ENCODE measurements around the gene NUTM2G. TPM values are rescaled to one million over a fixed set of nuclear protein-coding genes. Genes with fewer than 3 reads are reported as not detected.
"Not testable (repeated sequence)": the region's sequence is repeated elsewhere in the genome, so short reads cannot be mapped to it uniquely, and the experiment has no call there.

Gene NUTM2G, protein sequence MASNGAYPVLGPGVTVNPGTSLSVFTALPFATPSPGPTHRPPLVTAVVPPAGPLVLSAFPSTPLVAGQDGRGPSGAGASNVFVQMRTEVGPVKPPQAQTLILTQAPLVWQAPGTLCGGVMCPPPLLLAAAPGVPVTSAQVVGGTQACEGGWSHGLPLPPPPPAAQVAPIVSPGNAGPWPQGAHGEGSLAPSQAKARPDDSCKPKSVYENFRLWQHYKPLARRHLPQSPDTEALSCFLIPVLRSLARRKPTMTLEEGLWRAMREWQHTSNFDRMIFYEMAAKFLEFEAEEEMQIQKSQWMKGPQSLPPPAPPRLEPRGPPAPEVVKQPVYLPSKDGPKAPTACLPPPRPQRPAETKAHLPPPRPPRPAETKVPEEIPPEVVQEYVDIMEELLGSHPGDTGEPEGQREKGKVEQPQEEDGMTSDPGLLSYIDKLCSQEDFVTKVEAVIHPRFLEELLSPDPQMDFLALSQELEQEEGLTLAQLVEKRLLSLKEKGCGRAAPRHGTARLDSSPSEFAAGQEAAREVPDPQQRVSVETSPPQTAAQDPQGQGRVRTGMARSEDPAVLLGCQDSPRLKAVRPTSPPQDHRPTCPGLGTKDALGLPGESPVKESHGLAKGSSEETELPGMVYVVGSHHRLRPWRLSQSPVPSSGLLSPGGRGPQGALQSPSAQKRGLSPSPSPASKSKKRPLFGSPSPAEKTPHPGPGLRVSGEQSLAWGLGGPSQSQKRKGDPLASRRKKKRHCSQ
- total RNA-seq (not detected), polyA plus RNA-seq (not detected)
- long read RNA-seq, donor 1, result 0 reads
- long read RNA-seq, donor 2, partial matches to known transcripts, result 0 of 2 reads
- long read RNA-seq, donor 2, other reads (novel, unspliced or antisense), result 2 of 2 reads

DNA sequence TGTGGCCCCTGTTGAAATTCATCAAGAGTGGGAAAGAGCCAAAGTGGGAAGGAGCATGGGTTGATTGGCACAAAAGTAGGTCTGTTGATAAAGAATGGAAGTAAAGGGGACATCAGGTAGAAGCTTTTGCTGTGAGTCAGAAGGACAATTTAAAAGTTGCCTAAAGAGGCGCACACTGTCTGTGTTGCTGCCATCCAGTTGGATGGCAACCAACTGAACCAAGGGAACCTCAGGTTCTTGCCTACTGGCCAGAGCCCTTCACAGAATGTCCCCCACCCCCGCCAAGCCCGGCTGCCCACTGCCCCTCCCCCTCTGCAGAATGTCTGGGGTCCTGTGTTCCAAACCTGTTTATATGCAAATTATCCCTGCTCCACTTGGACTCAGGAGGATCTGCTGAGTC, at the start of gene NUTM2G:
NUTM2G (plus strand) TSS at position 301 of the 400 bp plus-strand sequence. CDS start 182 bp downstream, outside the sequence.
- ATAC-seq (ENCODE audit: low FRiP score); intact Hi-C loops (cut with DNase I): not testable (repeated sequence)
- no CpG with 5 or more reads among the region's 3 CpGs for WGBS, 2 donors

DNA sequence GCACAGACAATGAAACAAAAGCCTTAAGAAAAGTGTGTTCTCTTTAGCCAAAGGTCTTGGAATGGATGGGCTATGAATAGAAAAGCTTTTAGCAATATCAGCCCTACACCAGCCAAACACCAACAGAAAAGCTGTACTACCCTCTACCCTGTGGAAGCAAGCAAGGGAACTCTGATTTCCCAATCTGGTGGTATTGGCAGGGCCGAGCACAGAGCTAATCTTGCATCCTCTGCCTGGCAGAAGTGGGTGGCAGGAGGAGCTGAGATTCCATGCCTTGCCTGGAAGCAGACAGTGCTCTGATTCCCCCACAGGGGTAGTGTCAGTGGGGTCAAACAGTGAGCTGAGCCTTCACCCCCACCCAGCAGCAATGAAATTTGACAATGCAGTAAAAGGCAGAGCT, 44.7 kb upstream of the NUTM2G start:
- no peak overlapping the region for H3K27ac ChIP-seq (ENCODE audit: low read depth in 1 of 2, low read length in 2 of 2)
- H3K4me3 ChIP-seq (ENCODE audit: low read length in 2 of 2), result no peak overlapping the region
- WGBS, 2 donors, result 68 to 78% methylated on average over 1 of the region's 1 CpG
- no peaks in the 10 kb centered on the region for H3K36me3 ChIP-seq (ENCODE audit: control insufficient read depth in 1 of 2, insufficient read depth in 2 of 2, low read length in 1 of 2)
- intact Hi-C loops (cut with DNase I), result no loop called here
- H3K9me3 ChIP-seq (ENCODE audit: control insufficient read depth, low read length), result no peaks in the 10 kb centered on the region
- no peaks in the 10 kb centered on the region for H3K27me3 ChIP-seq (ENCODE audit: control insufficient read depth in 1 of 2, insufficient read depth in 2 of 2, low read length in 1 of 2)
- ATAC-seq (ENCODE audit: low FRiP score) (no peak), DNase-seq (no peak)
- H3K4me1 ChIP-seq (ENCODE audit: control insufficient read depth in 1 of 2, insufficient read depth in 2 of 2, low read length in 2 of 2), result no peaks in the 10 kb centered on the region

More for the DNA sequence above, at the start of gene NUTM2G:
- not testable (repeated sequence) for H3K27ac ChIP-seq (ENCODE audit: low read depth in 1 of 2, low read length in 2 of 2); H3K36me3 ChIP-seq (ENCODE audit: control insufficient read depth in 1 of 2, insufficient read depth in 2 of 2, low read length in 1 of 2); H3K4me3 ChIP-seq (ENCODE audit: low read length in 2 of 2); H3K9me3 ChIP-seq (ENCODE audit: control insufficient read depth, low read length); H3K4me1 ChIP-seq (ENCODE audit: control insufficient read depth in 1 of 2, insufficient read depth in 2 of 2, low read length in 2 of 2); DNase-seq; H3K27me3 ChIP-seq (ENCODE audit: control insufficient read depth in 1 of 2, insufficient read depth in 2 of 2, low read length in 1 of 2)

DNA sequence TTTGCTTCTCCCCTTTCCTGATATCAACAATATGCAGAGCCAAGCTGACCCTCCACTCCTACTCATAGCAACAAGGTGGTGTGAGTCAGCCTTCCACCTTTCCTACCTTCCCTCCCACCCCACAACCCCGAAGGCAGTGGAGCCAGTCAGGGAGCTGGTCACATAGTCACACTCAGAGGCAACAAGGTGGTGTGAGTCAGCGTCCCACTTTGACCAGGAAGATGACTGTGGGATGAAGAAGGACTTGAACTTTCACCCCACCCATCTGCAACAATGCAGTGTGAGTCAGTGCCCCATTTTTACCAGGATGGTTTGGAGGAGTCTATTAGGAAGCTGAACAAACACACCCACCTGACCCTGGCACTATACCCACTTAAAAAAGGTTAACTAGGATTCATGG, 44.2 kb upstream of the NUTM2G start:
- no peaks in the 10 kb centered on the region for H3K27me3 ChIP-seq (ENCODE audit: control insufficient read depth in 1 of 2, insufficient read depth in 2 of 2, low read length in 1 of 2)
- DNase-seq (no peak), ATAC-seq (ENCODE audit: low FRiP score) (no peak)
- H3K4me1 ChIP-seq (ENCODE audit: control insufficient read depth in 1 of 2, insufficient read depth in 2 of 2, low read length in 2 of 2), result no peaks in the 10 kb centered on the region
- H3K27ac ChIP-seq (ENCODE audit: low read depth in 1 of 2, low read length in 2 of 2), result no peak overlapping the region
- WGBS, 2 donors, result 80 to 88% methylated on average over 2 of the region's 2 CpGs
- no peaks in the 10 kb centered on the region for H3K36me3 ChIP-seq (ENCODE audit: control insufficient read depth in 1 of 2, insufficient read depth in 2 of 2, low read length in 1 of 2)
- H3K4me3 ChIP-seq (ENCODE audit: low read length in 2 of 2), result no peak overlapping the region
- no peaks in the 10 kb centered on the region for H3K9me3 ChIP-seq (ENCODE audit: control insufficient read depth, low read length)
- intact Hi-C loops (cut with DNase I), result no loop called here

DNA sequence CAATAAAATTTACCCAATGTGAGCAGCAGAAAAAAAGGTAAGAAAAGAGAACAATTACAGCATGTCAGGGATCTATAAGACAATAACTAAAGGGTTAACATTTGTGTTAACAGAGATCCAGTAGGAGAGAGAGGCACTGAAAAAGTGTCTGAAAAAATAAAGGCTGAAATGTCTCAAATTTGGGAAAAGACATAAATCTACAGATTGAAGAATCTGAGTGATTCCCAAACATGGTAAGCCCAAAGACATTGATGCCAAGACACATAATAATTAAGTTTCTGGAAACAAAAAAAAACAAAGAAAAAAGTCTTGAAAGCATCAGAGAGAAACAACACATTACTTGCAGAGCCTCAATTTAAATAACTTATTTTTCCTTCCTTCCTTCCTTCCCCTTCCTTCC, 43.2 kb upstream of the NUTM2G start:
- no peaks in the 10 kb centered on the region for H3K27me3 ChIP-seq (ENCODE audit: control insufficient read depth in 1 of 2, insufficient read depth in 2 of 2, low read length in 1 of 2)
- no peak for DNase-seq
- no peak overlapping the region for H3K4me3 ChIP-seq (ENCODE audit: low read length in 2 of 2)
- no peaks in the 10 kb centered on the region for H3K36me3 ChIP-seq (ENCODE audit: control insufficient read depth in 1 of 2, insufficient read depth in 2 of 2, low read length in 1 of 2)
- no peak overlapping the region for H3K27ac ChIP-seq (ENCODE audit: low read depth in 1 of 2, low read length in 2 of 2)
- no peak for ATAC-seq (ENCODE audit: low FRiP score)
- intact Hi-C loops (cut with DNase I), result no loop called here
- H3K9me3 ChIP-seq (ENCODE audit: control insufficient read depth, low read length), result no peaks in the 10 kb centered on the region
- H3K4me1 ChIP-seq (ENCODE audit: control insufficient read depth in 1 of 2, insufficient read depth in 2 of 2, low read length in 2 of 2), result no peaks in the 10 kb centered on the region

DNA sequence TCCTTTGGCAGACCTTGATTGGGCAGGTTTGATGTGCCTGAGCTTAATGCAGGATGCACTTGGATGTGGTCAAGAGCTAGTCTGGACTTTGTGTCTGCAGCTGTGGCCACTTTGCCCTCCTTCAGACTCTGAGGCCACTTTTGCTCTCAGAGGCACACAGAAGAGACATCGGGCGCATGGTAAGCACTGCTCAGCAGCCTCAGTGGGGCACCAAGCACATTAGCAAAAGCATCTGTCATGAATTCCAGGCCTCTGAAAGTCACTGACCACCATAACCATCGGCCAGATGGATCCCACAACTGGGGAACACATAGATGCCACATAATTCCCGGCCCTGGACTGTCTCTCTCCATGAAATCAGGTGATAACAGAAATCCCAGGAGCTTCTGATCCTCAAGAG, 40.1 kb upstream of the NUTM2G start:
- intact Hi-C loops (cut with DNase I), result no loop called here
- 91 to 93% methylated on average over 4 of the region's 4 CpGs for WGBS, 2 donors

DNA sequence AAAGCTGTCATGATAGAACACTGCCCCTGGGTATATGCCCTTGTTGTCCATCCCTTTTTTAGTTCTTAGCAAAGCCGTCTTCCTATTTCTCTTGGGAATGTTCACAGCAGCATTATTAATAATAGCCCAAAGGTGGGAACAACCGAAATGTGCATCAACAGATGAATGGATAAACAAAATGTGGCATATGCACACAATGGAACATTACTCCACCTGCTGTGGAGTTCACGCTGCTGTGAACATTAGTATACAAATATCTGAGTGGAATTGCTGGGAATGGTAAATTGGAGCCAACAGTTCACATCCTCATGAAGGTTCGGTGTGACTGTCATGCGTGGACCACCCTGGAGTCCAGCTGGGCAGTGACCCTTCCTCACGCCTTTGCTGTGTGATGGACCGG, 36.5 kb upstream of the NUTM2G start:
- H3K27ac ChIP-seq (ENCODE audit: low read depth in 1 of 2, low read length in 2 of 2), result no peak overlapping the region
- DNase-seq (no peak), ATAC-seq (ENCODE audit: low FRiP score) (no peak)
- no peaks in the 10 kb centered on the region for H3K27me3 ChIP-seq (ENCODE audit: control insufficient read depth in 1 of 2, insufficient read depth in 2 of 2, low read length in 1 of 2)
- intact Hi-C loops (cut with DNase I), result no loop called here
- no peak overlapping the region for H3K4me3 ChIP-seq (ENCODE audit: low read length in 2 of 2)
- H3K4me1 ChIP-seq (ENCODE audit: control insufficient read depth in 1 of 2, insufficient read depth in 2 of 2, low read length in 2 of 2), result no peaks in the 10 kb centered on the region
- peaks cover 0 to 8% of the 10 kb centered on the region in 2 donors for H3K36me3 ChIP-seq (ENCODE audit: control insufficient read depth in 1 of 2, insufficient read depth in 2 of 2, low read length in 1 of 2)
- H3K9me3 ChIP-seq (ENCODE audit: control insufficient read depth, low read length), result no peaks in the 10 kb centered on the region
- 95 to 97% methylated on average over 7 of the region's 7 CpGs for WGBS, 2 donors

More for the DNA sequence above, 40.1 kb upstream of the NUTM2G start:
- no peaks in the 10 kb centered on the region for H3K36me3 ChIP-seq (ENCODE audit: control insufficient read depth in 1 of 2, insufficient read depth in 2 of 2, low read length in 1 of 2)
- DNase-seq (no peak), ATAC-seq (ENCODE audit: low FRiP score) (no peak)
- H3K9me3 ChIP-seq (ENCODE audit: control insufficient read depth, low read length), result no peaks in the 10 kb centered on the region
- H3K4me3 ChIP-seq (ENCODE audit: low read length in 2 of 2), result no peak overlapping the region
- H3K27ac ChIP-seq (ENCODE audit: low read depth in 1 of 2, low read length in 2 of 2), result no peak overlapping the region
- no peaks in the 10 kb centered on the region for H3K4me1 ChIP-seq (ENCODE audit: control insufficient read depth in 1 of 2, insufficient read depth in 2 of 2, low read length in 2 of 2)
- H3K27me3 ChIP-seq (ENCODE audit: control insufficient read depth in 1 of 2, insufficient read depth in 2 of 2, low read length in 1 of 2), result no peaks in the 10 kb centered on the region

DNA sequence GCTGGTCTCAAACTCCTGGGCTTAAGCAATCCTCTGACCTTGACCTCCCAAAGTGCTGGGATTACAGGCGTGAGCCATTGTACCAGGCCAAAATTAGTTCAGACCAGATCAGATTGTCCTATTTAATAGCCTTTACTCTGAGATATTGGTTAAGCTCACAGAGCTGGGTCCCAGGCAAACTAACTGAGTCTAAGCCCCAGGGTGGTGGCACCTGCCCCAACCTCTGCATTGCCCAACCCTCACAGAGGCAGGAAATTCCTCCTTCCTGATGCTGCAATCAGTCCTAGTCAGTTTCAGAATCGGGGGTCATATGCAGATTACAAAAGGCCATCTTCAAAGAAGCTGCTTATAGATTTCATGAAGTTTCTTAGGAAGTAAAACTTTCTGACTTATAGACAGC, 28.6 kb upstream of the NUTM2G start:
- H3K4me1 ChIP-seq (ENCODE audit: control insufficient read depth in 1 of 2, insufficient read depth in 2 of 2, low read length in 2 of 2); H3K27ac ChIP-seq (ENCODE audit: low read depth in 1 of 2, low read length in 2 of 2); intact Hi-C loops (cut with DNase I); H3K4me3 ChIP-seq (ENCODE audit: low read length in 2 of 2); DNase-seq; ATAC-seq (ENCODE audit: low FRiP score); H3K27me3 ChIP-seq (ENCODE audit: control insufficient read depth in 1 of 2, insufficient read depth in 2 of 2, low read length in 1 of 2); H3K9me3 ChIP-seq (ENCODE audit: control insufficient read depth, low read length); H3K36me3 ChIP-seq (ENCODE audit: control insufficient read depth in 1 of 2, insufficient read depth in 2 of 2, low read length in 1 of 2): not testable (repeated sequence)
- 92 to 100% methylated on average over 1 of the region's 2 CpGs for WGBS, 2 donors

DNA sequence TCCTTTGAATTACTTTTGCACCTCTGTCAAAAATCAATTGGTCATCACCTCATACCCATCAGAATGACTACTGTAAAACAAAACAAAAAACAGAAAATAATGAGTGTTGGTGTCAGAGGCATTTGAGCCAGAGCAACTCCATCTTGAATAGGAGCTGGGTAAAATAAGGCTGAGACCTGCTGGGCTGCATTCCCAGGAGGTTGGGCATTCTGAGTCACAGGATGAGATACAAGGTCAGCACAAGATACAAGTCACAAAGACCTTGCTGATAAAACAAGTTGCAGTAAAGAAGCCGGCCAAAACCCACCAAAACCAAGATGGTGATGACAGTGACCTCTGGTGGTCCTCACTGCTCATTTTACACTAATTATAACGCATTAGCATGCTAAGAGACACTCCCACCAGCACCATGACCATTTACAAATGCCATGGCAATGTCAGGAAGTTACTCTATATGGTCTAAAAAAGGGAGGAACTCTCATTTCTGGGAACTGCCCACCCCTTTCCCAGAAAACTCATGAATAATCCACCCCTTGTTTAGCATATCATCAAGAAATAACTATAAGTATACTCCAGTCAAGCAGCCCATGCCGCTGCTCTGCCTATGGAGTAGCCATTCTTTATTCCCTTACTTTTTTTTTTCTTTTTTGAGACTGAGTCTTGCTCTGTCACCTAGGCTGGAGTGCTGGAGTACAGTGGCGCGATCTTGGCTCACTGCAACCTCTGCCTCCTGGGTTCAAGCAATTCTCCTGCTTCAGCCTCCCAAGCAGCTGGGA, 23.5 kb upstream of the NUTM2G start:
- intact Hi-C loops (cut with DNase I); H3K9me3 ChIP-seq (ENCODE audit: control insufficient read depth, low read length); H3K4me1 ChIP-seq (ENCODE audit: control insufficient read depth in 1 of 2, insufficient read depth in 2 of 2, low read length in 2 of 2); ATAC-seq (ENCODE audit: low FRiP score); DNase-seq; H3K27ac ChIP-seq (ENCODE audit: low read depth in 1 of 2, low read length in 2 of 2); H3K27me3 ChIP-seq (ENCODE audit: control insufficient read depth in 1 of 2, insufficient read depth in 2 of 2, low read length in 1 of 2); H3K4me3 ChIP-seq (ENCODE audit: low read length in 2 of 2); H3K36me3 ChIP-seq (ENCODE audit: control insufficient read depth in 1 of 2, insufficient read depth in 2 of 2, low read length in 1 of 2): not testable (repeated sequence)
- 88 to 94% methylated on average over 2 to 3 of the region's 5 CpGs for WGBS, 2 donors

Data from aorta (tissue), 5 donors.